ENCODE results near the gene HOXB4.
"Not testable (repeated sequence)": the region's sequence is repeated elsewhere in the genome, so short reads cannot be mapped to it uniquely, and the experiment has no call there.

DNA sequence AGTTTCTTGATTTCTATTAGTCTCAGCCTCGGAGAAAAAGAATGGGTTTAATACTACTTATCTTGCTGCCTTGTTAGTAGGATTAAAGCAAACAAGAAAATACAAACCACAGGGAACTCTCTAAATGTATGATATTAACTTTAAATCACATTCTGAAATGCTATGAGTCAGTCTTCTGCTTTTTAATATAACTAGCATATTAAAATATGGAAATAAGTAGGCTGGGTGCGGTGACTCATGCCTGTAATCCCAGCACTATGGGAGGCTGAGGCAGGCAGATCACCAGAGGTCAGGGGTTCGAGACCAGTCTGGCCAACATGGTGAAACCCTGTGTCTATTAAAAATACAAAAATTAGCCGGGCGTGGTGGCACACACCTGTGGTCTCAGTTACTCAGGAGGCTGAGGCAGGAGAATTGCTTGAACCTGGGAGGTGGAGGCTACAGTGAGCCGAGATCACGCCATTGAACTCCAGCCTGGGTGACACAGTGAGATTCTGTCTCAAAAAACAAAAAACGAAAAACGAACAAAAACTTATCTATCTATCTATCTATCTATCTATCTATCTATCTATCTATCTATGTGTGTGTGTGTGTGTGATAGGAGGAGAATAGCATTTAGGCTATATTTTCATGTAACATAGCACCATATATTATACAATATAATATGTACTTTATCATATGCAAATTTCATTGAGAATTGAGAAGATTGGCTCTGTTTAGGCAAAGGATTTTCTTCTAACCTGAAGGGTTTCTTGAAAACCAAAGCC is 42.2 kb downstream of the HOXB4 start:
- TF ChIP-seq, protein P1, sequence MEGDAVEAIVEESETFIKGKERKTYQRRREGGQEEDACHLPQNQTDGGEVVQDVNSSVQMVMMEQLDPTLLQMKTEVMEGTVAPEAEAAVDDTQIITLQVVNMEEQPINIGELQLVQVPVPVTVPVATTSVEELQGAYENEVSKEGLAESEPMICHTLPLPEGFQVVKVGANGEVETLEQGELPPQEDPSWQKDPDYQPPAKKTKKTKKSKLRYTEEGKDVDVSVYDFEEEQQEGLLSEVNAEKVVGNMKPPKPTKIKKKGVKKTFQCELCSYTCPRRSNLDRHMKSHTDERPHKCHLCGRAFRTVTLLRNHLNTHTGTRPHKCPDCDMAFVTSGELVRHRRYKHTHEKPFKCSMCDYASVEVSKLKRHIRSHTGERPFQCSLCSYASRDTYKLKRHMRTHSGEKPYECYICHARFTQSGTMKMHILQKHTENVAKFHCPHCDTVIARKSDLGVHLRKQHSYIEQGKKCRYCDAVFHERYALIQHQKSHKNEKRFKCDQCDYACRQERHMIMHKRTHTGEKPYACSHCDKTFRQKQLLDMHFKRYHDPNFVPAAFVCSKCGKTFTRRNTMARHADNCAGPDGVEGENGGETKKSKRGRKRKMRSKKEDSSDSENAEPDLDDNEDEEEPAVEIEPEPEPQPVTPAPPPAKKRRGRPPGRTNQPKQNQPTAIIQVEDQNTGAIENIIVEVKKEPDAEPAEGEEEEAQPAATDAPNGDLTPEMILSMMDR (IDR thresholded peaks at IDR 0.05), result not testable (repeated sequence)
- TF ChIP-seq POLR2A (IDR thresholded peaks at IDR 0.05), result not testable (repeated sequence)
